ENCODE measurements around the gene RPS5.

DNA sequence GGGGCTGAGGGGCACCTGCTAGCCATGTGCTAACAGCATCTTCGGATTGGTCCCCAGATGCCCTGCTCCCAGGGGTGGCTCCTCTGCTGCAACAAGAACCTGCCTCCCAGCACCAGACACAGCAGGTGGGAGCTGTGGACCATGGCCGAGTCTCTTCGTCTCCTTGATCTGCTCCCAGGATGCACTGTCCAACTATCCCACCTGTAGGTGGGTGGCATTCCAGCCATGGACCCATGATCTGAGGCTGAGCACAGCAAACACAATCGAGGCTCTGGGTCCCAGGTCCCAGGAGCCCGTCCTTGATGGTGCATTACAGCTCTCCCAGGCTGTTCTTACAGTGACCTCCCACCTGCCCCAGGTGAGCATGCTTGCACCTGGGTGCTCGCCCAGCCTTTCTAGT is 7.8 kb upstream of the RPS5 start:
- TF ChIP-seq CTCF (IDR thresholded peaks at IDR 0.05) (no peak), POLR2A (IDR thresholded peaks at IDR 0.05) (no peak)
